HL-60 (cell line): ENCODE measurements around the gene KANSL1.

Source experiments
- CTCF ChIP-seq: IDR thresholded peaks from one replicate; pipeline ENCODE4 v1.5.1; 2011; ENCODE audit warnings: low read length, control low read depth, inconsistent platforms; ENCODE audit not compliant: insufficient read depth
- GABPA ChIP-seq: IDR thresholded peaks from 2 replicates; pipeline ENCODE4 v1.6.1; 2012; ENCODE audit warnings: low read depth
- SPI1 ChIP-seq: IDR thresholded peaks from 2 replicates; pipeline ENCODE4 v1.6.1; 2012; ENCODE audit warnings: low read depth, mild to moderate bottlenecking, borderline replicate concordance

GRCh38 chr17:46092991-46093390 lies 100.2 kb downstream of the KANSL1 start:
- no peak for TF ChIP-seq GABPA
- no peak for TF ChIP-seq CTCF
- TF ChIP-seq SPI1: no peak
